Putamen (tissue), 1 donor: Measurements from ENCODE around the gene NLRC5.
A peak's percentile ranks its signal among the peaks of the same experiment; 100 is the strongest.
"Not testable (repeated sequence)": the region's sequence is repeated elsewhere in the genome, so short reads cannot be mapped to it uniquely, and the experiment has no call there.

ENCODE experiments used
- DNase-seq: peaks from one replicate; pipeline ENCODE4 v3.0.0-alpha.2; 2016; ENCODE audit warnings: low spot score

Gene NLRC5

GRCh38 chr16:57099965-57100364 lies 110.6 kb downstream of the NLRC5 start:
- DNase-seq: not testable (repeated sequence)

DNA sequence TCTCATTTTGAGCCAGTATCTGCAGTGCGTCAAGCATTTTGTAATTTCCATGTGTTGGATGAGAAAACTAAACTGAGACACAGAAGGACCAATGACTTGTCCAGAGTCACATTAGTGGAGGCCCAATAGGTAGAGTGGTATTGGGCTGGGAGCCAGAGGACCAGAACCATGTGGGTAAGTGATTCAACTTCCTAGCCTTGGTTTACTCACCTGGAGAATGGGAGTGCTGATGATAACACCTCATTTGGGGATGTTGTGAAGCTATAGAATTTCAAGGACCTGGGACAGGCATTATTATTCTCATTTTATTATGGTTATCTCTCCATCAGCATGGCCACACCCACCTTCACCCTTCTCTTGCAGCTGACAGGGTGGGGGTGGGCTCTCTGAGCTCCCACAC lies 111.1 kb downstream of the NLRC5 start:
- no peak for DNase-seq

DNA sequence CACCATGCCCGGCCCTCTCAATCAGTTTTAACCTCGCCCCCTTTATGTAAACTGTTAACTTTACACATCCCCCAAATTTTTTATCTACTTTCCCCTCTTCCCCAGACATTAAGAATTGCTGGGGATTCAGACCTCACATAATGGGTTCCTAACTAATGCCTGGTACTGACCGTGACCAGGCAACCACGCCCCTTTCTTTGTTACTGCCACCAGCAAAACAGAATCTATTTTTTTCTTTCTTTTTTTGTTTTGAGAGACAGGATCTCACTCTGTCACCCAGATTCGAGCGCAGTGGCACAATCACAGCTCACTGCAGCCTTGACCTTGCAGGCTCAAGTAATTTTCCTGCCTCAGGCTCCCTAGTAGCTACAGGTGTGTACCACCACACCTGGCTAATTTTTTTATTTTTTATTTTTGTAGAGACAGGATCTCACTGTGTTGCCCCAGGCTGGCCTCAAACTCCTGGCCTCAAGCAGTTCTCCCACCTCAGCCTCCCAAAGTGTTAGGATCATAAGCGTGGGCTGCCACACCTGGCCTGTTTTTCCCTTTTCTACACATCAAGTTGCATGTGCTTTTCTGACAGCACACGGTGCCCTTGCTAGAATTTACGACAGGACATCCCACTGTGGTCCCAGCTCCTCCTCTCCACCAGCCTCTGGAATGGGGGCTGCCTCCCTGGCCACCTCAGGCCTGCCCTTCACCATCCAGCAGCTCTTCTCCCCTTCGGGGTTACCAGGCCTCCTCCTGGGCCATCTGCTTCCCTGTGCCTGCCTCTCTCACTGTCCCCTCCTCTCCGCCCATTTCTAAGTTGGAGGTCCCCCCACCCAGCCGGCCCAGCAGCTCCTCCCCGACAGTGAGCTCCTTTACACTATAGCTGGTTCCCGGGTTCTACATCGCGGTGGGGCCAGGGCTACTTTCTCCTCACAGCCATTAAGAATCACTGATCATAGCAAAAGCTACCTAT lies 113.8 kb downstream of the NLRC5 start:
- DNase-seq: no peak

- DNase-seq: no peak
Observed at GRCh38 chr16:57104706-57105105, 115.3 kb downstream of the NLRC5 start.

DNA sequence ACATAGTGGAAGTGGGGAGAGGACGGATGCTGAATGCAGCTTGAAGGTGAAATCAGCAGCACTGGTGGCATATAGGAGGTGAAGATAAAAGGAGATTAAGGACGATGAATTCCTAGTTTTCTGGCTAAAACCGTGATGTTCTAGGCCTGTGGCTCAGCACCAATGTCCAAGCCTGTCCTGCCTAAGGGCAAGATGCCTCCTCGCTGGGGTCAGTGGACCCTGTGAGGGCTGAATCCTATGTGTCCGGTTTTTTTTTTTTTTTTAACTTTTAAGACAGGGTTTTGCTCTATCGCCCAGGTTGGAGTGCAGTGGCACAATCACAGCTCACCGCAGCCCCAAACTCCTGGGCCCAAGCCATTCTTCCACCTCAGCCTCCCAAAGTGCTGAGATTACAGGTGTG lies 115.8 kb downstream of the NLRC5 start:
- DNase-seq: no peak

DNA sequence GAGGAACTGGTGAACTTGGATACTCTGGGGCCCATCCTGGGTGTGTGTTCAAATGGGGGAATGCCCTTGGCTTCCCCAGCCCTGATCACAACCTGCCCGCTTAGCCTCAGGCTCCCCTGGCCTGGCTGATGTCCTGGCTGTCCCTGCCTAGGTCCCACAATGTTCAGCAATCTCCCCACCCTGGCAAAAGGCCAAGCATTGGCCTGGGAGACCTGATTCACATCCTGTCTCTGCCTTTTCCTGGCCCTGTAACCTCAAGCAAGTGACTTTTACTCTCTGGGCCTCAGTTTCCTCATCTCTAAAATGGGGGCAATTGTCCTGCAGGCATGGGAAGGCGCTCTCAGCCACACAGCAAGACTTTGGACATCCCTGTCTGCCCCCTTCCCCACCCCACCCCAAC lies 117.4 kb downstream of the NLRC5 start:
- no peak for DNase-seq

GRCh38 chr16:57107321-57107922 lies 118.1 kb downstream of the NLRC5 start:
- no peak for DNase-seq

GRCh38 chr16:57108432-57108831 lies 119.1 kb downstream of the NLRC5 start:
- DNase-seq: no peak

DNA sequence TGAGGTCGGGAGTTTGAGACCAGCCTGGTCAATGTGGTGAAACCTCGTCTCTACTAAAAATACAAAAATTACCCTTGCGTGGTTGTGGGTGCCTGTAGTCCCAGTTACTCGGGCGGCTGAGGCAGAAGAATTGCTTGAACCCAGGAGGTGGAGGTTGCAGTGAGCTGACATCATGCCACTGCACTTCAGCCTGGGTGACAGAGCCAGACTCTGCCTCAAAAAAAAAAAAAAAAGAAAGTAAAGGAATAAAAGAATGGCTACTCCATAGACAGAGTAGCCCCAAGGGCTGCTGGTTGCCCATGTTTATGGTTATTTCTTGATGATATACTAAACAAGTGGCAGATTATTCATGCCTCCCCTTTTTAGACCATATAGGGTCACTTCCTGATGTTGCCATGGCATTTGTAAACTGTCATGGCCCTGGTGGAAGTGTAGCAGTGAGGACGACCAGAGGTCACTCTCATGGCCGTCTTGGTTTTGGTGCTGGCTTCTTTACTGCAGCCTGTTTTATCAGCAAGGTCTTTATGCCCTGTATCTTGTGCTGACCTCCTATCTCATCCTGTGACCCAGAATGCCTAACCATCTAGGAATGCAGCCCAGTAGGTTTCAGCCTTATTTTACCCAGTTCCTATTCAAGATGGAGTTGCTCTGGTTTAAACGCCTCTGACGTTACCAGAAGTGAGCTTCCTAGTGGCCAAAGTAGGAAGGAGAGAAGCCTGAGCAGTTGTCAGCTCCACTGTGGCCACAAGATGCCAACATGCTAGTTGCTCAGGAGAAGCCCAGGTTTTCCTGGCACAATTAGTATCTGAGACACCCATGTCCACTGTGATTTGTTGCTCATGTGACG lies 120.1 kb downstream of the NLRC5 start:
- not testable (repeated sequence) for DNase-seq

- DNase-seq: no peak
Observed at GRCh38 chr16:57110937-57111336, 121.6 kb downstream of the NLRC5 start.

GRCh38 chr16:57111420-57111819 lies 122.1 kb downstream of the NLRC5 start:
- no peak for DNase-seq

DNA sequence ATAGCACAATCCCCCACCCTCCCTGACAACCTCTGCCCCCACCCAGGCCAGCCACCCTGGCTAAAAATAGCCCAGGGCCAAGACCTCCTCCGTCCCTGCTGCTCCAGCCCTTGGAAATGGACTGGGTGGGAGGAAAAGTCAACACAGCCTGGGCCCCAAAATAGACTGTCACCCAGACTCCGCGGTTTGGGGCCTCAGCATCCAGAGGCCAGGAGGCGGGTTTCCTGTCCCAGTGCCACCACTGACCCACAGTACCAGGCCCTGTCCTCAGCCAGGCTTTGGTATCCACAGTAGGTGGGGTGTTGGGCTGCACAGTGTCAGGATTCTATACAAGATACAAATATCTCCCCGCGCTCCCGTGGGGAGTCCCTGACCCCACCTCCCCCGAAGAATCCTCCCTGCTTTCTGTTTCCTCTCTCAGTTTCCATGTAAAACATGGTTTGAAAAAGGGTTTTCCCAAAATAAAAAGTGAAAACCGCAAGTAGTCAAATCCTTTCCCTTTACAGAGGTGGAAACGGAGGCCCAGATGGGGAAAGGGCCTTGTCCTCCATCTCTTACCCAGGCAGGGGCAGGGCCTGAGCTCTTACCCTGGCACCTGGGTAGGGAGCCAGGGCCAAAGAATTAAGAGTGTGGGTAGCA lies 123.2 kb downstream of the NLRC5 start:
- DNase-seq: no peak

- DNase-seq: peak; percentile 51
Observed at GRCh38 chr16:57113042-57113453, 123.7 kb downstream of the NLRC5 start.

- no peak for DNase-seq
Observed at GRCh38 chr16:57113664-57114063, 124.3 kb downstream of the NLRC5 start.

DNA sequence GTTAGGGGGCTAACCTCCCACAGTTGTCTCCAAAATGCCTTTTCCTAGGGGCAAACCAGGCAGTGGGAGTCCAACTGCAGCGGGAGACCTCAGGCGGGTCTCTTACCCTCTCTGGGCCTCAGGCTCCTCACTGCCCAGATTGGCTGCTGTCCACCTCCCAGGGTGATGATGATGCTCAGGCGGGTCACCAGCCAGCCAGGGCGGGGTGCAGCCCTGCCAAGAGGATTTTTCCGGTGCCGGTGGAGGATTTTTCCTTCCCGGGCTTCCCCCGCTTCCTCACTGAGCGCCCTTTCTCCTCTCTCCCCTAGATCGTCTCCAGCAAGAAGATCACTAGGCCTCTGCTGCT lies 125.8 kb downstream of the NLRC5 start:
- no peak for DNase-seq

- peak; percentile 96 for DNase-seq
Observed at GRCh38 chr16:57115514-57116182, 126.3 kb downstream of the NLRC5 start.

DNA sequence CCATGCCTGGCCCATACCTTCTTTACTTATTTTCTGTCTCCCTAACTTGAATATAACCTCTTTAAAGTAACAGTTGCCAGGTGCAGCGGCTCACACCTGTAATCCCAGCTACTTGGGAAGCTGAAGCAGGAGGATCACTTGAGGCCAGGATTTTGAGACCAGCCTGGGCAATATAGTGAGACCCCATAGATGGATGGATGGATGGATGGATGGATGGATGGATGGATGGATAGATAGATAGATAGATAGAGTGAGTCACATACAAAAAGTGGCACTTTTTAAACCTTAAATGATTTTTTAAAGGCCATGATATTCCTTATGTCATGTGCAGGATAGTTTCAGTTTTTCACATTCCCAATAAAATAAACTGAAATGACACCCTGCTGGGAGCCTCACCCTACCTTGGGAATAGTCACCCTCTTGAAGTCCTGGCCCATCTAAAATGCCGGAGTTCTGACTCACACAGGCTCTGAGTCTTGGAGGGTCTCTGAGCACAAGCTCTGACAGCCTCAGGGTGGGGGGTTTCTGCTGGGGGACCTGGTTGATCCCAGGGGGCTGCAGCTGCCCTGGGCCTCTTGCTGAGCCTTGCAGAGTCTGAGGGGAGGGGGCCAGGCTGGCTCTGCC lies 129.2 kb downstream of the NLRC5 start:
- no peak for DNase-seq

DNA sequence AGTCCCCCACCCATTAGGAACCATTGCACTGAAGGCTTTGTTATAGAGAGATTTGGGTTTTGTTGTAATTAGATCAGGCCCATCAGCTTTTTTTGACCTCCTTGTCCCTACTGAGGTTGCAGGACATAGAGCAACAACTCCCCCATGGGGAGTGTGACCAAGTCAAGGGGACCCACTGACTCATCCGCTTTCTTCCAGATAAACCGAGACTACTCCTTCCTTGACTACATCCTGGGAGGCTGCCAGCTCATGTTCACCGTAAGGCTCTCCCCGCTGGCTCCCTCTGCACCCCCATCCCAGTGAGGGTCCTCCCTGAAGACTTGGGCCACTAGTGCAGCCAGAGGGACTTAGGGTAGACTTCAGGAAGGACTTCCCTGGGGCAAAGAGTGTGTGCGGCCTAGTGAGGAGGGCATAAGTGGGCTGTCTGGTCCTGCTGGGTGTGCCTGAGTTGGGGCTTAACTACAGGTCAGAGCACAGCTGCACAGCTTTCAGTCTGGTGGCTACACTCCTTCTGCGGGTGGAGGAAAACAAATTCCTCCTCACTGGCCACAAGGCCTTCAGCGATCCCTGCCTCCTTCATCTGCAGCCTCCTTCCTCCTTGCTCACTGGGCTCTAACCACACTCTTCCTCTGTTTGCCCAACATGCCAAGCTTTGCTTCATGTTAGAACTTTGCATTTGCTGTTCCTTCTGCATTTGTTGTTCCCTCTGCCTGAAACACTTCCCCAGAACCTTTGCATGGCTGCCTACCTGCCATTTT lies 134.0 kb downstream of the NLRC5 start:
- no peak for DNase-seq

- DNase-seq: no peak
Observed at GRCh38 chr16:57123974-57124674, 134.8 kb downstream of the NLRC5 start.

DNA sequence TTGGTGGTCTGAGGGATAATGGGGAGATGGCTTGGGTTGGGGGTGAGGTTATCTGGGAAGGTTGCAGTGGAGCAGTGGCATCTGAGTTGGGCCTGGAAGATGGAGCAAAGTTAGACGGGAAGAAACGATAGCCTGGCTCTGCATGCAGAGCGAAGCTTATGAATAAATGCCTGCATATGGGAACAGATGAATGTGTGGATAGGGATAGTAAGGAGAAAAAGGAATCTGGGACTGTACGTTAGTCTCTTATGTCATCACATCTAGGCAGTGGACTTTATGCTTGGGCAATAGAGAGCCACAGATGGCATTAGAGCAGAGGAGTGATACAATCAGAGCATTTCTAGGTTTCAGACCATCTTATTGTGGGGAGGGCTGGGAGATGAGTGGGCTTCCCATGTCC lies 136.0 kb downstream of the NLRC5 start:
- no peak for DNase-seq
